Middle frontal gyrus (tissue), 1 donor: ENCODE measurements around the gene FBXL15.

Experiments
- DNase-seq: peaks from one replicate; pipeline ENCODE4 v3.0.0-alpha.2; 2015; ENCODE audit warnings: low spot score; ENCODE audit errors: extremely low spot score

Gene FBXL15, protein sequence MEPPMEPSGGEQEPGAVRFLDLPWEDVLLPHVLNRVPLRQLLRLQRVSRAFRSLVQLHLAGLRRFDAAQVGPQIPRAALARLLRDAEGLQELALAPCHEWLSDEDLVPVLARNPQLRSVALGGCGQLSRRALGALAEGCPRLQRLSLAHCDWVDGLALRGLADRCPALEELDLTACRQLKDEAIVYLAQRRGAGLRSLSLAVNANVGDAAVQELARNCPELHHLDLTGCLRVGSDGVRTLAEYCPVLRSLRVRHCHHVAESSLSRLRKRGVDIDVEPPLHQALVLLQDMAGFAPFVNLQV

GRCh38 chr10:102420714-102421506 is at the start of gene FBXL15:
TSS of gene FBXL15 (plus strand) at chr10:102420836. CDS start at chr10:102421130, 294 bp downstream.
- DNase-seq: peak; percentile 89

GRCh38 chr10:102371295-102371694 is 49.3 kb upstream of the FBXL15 start:
- DNase-seq: no peak

GRCh38 chr10:102375250-102375649 is 45.4 kb upstream of the FBXL15 start:
- DNase-seq: no peak

DNA sequence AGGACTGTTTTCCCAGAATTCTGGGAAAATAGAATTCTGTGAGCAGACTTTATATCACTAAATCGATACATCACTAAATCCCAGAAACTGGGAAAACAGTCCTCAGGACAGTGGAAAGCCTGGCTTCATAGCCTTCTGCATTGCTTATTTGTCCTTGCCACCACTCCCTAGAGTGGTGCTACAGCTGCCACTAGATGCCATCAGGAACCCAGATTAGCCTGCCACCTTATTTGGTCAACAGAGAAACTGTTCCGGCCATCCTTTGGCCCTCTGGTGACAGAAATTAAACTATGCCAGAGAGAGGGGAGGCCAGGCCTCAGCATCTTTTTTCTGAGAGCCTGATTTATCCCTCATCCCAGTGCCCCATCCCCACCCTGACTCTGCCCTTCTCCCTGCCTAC is 44.8 kb upstream of the FBXL15 start:
- DNase-seq: no peak

DNA sequence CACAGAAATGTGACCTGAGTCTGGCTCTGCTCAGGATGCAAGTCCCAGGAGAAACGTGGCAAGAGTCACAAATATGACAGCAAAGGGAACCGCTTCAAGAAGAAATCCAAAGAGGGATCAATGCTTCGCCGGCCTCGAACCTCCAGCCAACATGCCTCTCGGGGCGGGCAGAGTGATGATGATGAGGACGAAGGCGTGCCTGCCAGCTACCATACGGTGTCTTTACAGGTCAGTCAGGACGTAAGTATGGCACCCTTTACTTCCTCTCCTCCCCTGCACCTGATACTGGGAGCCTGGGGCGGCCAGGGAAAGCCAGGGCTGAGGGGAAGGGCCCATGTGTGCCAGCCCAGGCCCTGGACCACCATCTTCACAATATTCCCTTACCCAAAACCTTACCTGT is 43.7 kb upstream of the FBXL15 start:
- no peak for DNase-seq

DNA sequence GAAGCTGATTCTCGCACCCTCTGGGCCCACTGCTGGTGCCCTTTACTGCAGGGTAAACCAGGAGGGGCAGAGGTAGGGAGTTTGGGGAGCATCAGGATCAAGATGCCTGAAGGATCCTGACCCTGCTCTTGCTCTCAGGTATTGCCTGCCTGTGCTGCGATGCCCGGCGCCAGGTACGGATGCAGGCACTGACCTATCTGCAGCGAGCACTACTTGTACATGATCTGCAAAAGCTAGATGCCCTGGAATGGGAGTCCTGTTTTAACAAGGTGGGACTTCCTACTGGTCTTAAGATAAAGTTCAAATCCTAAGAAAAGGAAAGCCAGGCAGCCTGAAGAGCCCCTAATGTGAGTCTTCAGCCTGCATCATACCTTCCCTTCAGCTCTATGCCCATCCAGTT is 41.3 kb upstream of the FBXL15 start:
- no peak for DNase-seq

GRCh38 chr10:102381983-102382382 is 38.7 kb upstream of the FBXL15 start:
- DNase-seq: no peak

DNA sequence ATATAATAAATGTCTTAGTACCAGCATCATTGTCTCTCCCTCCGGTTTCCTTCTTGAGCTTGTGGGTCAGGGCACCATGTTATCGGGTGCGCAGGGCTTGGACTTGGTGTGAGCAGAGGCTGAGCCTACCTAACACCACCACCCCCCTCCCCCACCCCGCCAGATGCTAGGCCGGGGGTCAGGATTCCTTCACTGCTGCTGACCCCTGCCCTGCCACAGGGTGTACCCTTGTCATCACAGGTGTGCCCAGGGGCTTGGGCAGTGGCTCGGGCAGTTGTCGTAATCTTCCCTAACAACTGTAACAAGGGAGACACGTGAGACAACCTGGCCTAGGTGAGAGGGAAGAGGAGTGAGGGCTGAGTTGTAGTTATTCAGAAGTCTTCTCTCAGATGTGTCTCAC is 37.8 kb upstream of the FBXL15 start:
- DNase-seq: no peak

DNA sequence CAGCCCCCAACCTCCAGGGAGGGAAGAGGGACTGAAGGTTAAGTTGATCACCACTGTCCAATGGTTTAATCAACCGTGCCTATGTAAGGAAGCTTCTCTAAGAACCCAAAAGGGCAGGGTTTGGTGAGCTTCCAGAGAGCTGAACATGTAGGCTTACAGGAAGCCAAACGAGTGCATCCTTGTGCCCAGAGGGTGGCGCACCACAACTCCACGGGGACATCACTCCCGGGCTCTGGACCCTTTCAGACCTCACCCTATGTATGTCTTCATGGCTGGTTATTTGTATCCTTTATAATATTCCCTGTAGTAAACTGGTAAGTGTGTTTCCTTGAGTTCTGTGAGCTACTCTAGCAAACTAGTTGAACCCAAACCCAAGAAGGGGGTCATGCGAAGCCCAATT is 36.6 kb upstream of the FBXL15 start:
- no peak for DNase-seq

DNA sequence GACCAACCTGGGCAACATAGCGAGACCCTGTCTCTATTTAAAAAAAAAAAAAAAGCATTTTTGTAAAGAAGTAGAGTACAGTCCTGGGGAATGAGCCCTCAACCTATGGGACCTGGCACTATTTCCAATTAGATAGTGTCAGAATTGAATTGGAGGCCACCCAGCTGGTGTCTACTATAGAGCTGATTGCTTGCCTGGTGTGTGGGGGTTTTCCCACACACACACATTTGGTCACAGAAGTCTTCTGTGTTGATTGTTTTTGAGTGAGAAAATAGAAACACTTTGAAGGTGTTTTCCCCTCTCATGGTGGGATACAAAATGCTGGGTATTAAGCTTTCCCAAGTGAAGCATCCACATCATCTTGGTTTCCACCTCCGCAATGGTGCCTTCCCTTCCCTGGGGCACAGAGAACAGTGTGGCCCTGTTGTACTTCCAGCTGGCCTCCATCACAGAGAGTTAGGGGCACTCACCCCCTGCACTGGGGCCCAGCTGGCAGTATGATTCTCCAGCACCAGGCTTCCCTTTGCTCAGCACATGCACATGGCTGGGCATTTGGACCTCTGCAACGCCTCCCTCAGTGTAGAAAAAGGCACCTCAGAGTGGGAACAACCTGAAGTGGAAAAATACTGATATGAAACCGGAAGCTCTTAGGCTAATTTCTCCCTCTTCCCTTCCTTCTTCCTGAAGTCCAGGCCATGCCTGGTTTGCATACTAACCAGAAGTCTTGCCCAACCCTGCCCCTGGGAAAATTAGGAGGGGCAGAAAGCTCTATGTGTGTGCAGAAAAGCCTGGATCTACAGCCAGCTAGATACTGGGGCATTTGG is 35.8 kb upstream of the FBXL15 start:
- DNase-seq: no peak

DNA sequence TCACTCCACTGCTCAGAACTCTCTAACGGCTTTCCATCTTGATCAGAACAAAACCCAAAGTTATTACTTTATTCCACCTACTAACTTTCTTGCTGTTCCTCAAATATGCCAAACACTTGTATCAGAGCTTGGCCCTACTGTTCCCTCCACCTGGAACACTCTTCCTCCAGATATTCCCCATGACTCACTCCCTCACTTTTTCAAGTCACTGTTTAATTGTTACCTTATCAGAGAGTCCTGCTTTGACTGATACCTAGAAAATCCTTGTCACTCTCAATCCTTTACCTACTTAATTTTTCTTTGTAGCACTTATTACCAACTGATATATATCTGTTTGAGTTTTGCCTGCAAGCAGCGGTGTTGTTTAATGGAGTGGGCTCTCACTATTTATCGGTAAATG is 30.7 kb upstream of the FBXL15 start:
- DNase-seq: no peak

DNA sequence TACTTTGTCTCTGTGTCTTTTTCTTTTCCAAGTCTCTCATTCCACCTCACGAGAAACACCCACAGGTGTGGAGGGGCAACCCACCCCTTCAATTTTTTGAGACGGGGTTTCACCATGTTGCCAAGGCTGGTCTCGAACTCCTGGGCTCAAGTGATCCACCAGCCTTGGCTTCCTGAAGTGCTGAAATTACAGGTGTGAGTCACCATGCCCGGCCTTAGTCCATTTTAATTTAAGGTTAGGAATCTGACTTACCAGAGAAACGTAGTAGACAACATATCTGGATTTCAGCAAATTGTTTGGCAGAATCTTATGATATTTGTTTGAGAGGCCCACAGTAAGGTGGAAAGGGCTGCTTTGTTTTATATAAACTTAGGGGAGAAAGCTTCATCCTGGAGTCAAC is 28.3 kb upstream of the FBXL15 start:
- DNase-seq: no peak

GRCh38 chr10:102393411-102394078 is 27.1 kb upstream of the FBXL15 start:
- DNase-seq: no peak

GRCh38 chr10:102394079-102394800 is 26.4 kb upstream of the FBXL15 start:
- peak; percentile 49 for DNase-seq

DNA sequence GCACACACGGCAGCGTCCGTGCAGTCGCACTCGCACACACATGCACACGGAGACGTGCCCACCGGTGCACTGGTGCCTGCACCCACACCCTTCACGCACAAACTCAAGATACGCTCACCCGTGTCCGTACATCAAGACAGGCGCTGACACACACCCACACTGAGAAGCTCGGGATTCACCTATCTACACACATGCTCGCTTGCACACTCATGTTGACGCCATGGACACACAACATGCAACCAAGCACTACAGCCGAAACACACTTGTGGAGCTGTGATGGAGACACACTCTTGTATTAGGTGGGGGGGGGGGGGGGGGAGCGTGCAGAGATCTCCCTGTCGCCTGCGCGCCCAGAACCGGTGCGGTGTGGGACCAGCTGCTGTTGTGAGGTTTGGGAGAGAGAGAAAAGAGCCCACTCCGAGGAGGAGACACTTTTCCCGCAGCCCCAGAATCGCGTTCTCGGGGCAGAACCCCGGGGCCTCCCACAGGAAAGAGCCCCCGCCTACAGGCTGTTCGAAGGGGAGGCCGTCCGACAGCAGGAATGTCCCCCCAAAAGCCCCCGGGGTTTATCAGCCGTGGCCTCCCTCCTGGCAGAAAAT is 25.7 kb upstream of the FBXL15 start:
- no peak for DNase-seq

DNA sequence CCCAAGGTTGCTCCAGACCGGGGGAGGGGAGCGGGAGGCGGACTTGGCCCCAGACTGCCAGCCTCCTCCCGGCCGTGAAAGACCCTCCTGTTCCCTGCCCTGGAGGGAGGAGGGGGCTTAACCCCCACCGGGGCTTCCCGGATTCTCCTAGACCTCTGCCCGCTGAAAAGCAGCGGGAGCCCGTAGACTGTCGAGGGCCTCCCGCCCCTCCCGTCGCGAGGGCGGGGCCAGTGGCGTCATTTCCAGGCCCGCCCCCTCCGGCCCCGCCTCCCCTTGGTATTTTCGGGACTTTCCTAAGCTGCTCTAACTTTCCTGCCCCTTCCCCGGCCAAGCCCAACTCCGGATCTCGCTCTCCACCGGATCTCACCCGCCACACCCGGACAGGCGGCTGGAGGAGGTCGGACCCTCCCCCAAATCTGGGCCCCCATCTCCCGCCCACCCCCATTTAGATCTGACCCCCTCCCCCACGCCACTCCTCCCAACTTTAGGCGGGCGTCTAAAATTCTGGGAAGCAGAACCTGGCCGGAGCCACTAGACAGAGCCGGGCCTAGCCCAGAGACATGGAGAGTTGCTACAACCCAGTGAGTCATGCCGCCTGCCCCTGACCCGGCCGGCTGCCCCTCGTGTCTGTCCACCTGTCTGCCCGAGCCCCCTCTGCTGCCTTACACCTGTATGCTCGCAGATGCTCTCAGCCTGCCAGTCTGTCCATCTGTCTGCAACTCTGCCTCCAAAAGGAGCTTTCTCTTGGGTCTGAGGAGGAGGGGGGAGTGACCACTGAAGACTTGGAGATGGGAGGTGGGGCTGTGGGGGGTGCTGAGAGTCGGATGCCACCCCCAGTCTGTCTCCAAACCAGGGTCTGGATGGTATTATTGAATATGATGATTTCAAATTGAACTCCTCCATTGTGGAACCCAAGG is 25.0 kb upstream of the FBXL15 start, which contains the start of gene NFKB2:
Gene NFKB2 (plus strand): TSS at position 306 of the 917 bp plus-strand sequence. CDS start 255 bp downstream, at position 561.
- peak; percentile 50 for DNase-seq

GRCh38 chr10:102396317-102396650 is 24.4 kb upstream of the FBXL15 start:
- DNase-seq: no peak

- no peak for DNase-seq
These were observed 23.9 kb upstream of the FBXL15 start for GRCh38 chr10:102396730-102397151.
